Left lung (tissue), 10 donors: Measurements from ENCODE around the gene CENPU. TPM values are rescaled to one million over a fixed set of nuclear protein-coding genes. Genes with fewer than 3 reads are reported as not detected.

Experiments
- ATAC-seq: fragments of 200-7000 bp; cut with Tn5 transposase; one replicate; pipeline ENCODE4 v1.9.1; 2020; ENCODE audit warnings: moderate library complexity
- DNase-seq, 4 donors: peaks; one replicate each; pipeline ENCODE4 v3.0.0-alpha.2; 2013 to 2020
- H3K27ac ChIP-seq, 2 donors: fragments of 200-600 bp; sonication (generic) in 1 of 2; one replicate each; pipeline versions ENCODE4 v1.5.0 to v1.8.0; 2020 to 2021
- H3K27me3 ChIP-seq, 2 donors: fragments of 200-600 bp; sonication (generic) in 1 of 2; one replicate each; pipeline versions ENCODE4 v1.5.0 to v1.8.0; 2020 to 2021
- H3K36me3 ChIP-seq, 2 donors: fragments of 200-600 bp; sonication (generic) in 1 of 2; one replicate each; pipeline versions ENCODE4 v1.5.0 to v1.8.0; 2020 to 2021
- H3K4me1 ChIP-seq, 2 donors: fragments of 200-600 bp; one replicate each; pipeline ENCODE4 v1.8.0; 2021
- H3K4me3 ChIP-seq, 2 donors: fragments of 200-600 bp; sonication (generic) in 1 of 2; one replicate each; pipeline versions ENCODE4 v1.5.0 to v1.8.0; 2020 to 2021; ENCODE audit warnings: mild to moderate bottlenecking in 1 of 2
- H3K9me3 ChIP-seq, 2 donors: fragments of 200-600 bp; sonication (generic) in 1 of 2; one replicate each; pipeline versions ENCODE4 v1.5.0 to v1.8.0; 2020 to 2021
- CTCF ChIP-seq, 2 donors: fragments of 200-600 bp; sonication (generic) in 1 of 2; IDR thresholded peaks; one replicate each; pipeline versions ENCODE4 v1.5.0 to v1.8.0; 2021; ENCODE audit warnings: antibody characterized with exemption in 2 of 2
- intact Hi-C, 2 donors: fragments of 100-400 bp; cut with DNase I; formaldehyde crosslinking; loops; one replicate each; pipeline versions ENCODE4 v1.11.2 to v1.14.2; 2022
- polyA plus RNA-seq, 6 donors: library from polyadenylated mRNA; unstranded; fragments of 120-200 nt; gene quantifications; one replicate each; pipeline ENCODE4 v1.2.1, GENCODE V29; 2013; ENCODE audit not compliant: insufficient read length in 6 of 6
- total RNA-seq, 2 donors: library from RNA; stranded (reverse); fragmentation: NEBNext Ultra II Directional; extraction: Animal tissue kit (Norgen Biotek cat#: 25700); gene quantifications; one replicate each; pipeline ENCODE4 v1.2.1, GENCODE V29; 2021
- donor health status: DM: no; HTN: yes; CAD: no.
- donor health status: DM: no; HTN: no; CAD: no.

The CENPU gene
- total and polyA plus RNA-seq, 8 donors: 11.3 to 59.1 (median 34.0) TPM

DNA sequence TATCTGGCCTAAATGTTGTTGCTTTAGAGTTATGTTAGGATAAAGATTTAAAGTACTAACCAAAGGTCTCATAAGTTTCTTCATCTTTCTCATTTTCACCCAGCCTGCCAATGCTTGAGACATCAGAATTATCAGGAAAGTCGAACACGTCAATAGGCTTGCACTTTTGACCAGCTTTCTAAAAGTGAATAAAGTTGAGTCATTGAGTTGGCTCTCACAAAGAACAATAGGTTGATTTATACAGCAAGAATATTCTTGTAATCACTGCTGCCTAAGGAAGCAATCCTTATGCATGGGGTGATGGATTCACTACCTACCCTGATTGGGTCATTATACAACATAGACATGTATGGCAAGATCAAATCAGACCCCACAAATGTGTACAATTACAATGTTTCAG, 5.0 kb downstream of the CENPU start:
- intact Hi-C loops: no loop called here
- Histone ChIP-seq H3K36me3 (peaks cover 0 to 4% of the 10 kb centered on the region in 2 donors), H3K9me3 (no peaks in the 10 kb centered on the region), H3K27me3 (no peaks in the 10 kb centered on the region), H3K4me1 (peaks cover 6 to 23% of the 10 kb centered on the region in 2 donors), H3K27ac (no peak overlapping the region), H3K4me3 (no peak overlapping the region)
- DNase-seq (no peak), ATAC-seq (no peak)
- TF ChIP-seq CTCF (IDR thresholded peaks at IDR 0.05): no peak

GRCh38 chr4:184727430-184727829, 6.5 kb downstream of the CENPU start:
- no peak for DNase-seq
- Histone ChIP-seq H3K4me3 (no peak overlapping the region), H3K36me3 (peaks cover 0 to 5% of the 10 kb centered on the region in 2 donors), H3K27ac (no peak overlapping the region), H3K27me3 (no peaks in the 10 kb centered on the region), H3K4me1 (peaks cover 0 to 10% of the 10 kb centered on the region in 2 donors), H3K9me3 (no peaks in the 10 kb centered on the region)
- intact Hi-C loops: no loop called here
- no peak for ATAC-seq
- TF ChIP-seq CTCF (IDR thresholded peaks at IDR 0.05): no peak

- DNase-seq: no peak
- TF ChIP-seq CTCF (IDR thresholded peaks at IDR 0.05): no peak
- H3K27ac ChIP-seq: no peak overlapping the region
- peaks cover 0 to 12% of the 10 kb centered on the region in 2 donors for H3K36me3 ChIP-seq
- H3K9me3 ChIP-seq: peaks cover 0 to 8% of the 10 kb centered on the region in 2 donors
- no peak overlapping the region for H3K4me3 ChIP-seq
- ATAC-seq: no peak
- peaks cover 0 to 1% of the 10 kb centered on the region in 2 donors for H3K4me1 ChIP-seq
- intact Hi-C loops: no loop called here
- no peaks in the 10 kb centered on the region for H3K27me3 ChIP-seq
These were observed 11.1 kb downstream of the CENPU start for GRCh38 chr4:184722798-184723197.

- Histone ChIP-seq H3K9me3 (peaks cover 0 to 8% of the 10 kb centered on the region in 2 donors), H3K4me1 (no peaks in the 10 kb centered on the region), H3K4me3 (no peak overlapping the region), H3K27me3 (no peaks in the 10 kb centered on the region), H3K27ac (no peak overlapping the region), H3K36me3 (peaks cover 0 to 13% of the 10 kb centered on the region in 2 donors)
- DNase-seq (no peak), ATAC-seq (no peak)
- TF ChIP-seq CTCF (IDR thresholded peaks at IDR 0.05): no peak
- intact Hi-C loops: no loop called here
These were observed 12.6 kb downstream of the CENPU start for GRCh38 chr4:184721254-184721653.

GRCh38 chr4:184719407-184719806, 14.5 kb downstream of the CENPU start:
- H3K9me3 ChIP-seq: peaks cover 0 to 8% of the 10 kb centered on the region in 2 donors
- no peaks in the 10 kb centered on the region for H3K4me1 ChIP-seq
- intact Hi-C loops: no loop called here
- H3K27ac ChIP-seq: no peak overlapping the region
- H3K4me3 ChIP-seq: no peak overlapping the region
- ATAC-seq (no peak), DNase-seq (no peak)
- H3K36me3 ChIP-seq: peaks cover 0 to 19% of the 10 kb centered on the region in 2 donors
- H3K27me3 ChIP-seq: no peaks in the 10 kb centered on the region
- no peak for TF ChIP-seq CTCF (IDR thresholded peaks at IDR 0.05)
